HUDEP-2 (cell line): ENCODE data around the gene LRRC3.

Experiments
- DNase-seq, 76 experiments: peaks; one replicate each; lab custom pipeline; 2025; ENCODE audit not compliant: unreplicated experiment in 76 of 76; lab: John Stamatoyannopoulos, UW

The LRRC3 gene

DNA sequence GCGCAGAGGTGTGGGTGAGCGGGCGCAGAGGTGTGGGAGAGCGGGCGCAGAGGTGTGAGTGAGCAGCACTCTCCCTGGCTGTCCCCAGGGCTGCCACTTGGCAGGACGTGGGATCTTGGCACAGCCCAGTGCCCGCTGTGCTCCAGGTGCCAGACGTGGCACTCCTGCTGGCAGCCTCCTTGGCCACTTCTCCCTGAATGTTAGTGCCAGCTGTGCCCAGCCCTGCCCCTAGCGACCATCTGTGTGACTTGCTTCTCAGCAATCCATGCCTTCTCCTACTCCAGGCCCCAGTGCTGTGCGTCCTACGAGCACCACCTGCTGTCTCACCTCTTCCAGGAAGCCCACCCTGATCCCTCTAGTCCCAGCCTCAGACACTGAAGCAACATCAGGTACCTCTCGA, 54.2 kb downstream of the LRRC3 start:
- DNase-seq, result peak in 38 of 76 experiments; percentile 5 to 55 (median 25)

DNA sequence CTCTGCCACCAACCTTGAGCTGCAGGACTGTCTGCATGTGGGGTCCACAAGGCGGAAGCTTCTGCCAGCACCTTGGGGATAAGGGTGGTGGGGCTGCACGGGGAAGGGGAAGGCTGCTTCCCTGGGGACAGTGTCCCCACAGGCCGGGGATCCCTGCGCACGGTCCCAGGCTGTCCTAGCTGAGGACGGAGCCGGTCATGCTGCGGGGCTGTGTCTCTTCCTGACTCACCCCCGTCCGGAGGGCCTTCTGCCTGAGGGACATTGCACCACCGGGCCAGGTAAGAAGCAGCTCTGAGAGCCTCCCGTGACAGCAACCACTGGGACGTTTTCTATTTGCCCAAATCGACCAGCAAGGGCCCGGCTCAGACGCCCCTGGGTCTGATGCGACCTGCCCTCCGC, 54.8 kb downstream of the LRRC3 start:
- no peak for DNase-seq

DNA sequence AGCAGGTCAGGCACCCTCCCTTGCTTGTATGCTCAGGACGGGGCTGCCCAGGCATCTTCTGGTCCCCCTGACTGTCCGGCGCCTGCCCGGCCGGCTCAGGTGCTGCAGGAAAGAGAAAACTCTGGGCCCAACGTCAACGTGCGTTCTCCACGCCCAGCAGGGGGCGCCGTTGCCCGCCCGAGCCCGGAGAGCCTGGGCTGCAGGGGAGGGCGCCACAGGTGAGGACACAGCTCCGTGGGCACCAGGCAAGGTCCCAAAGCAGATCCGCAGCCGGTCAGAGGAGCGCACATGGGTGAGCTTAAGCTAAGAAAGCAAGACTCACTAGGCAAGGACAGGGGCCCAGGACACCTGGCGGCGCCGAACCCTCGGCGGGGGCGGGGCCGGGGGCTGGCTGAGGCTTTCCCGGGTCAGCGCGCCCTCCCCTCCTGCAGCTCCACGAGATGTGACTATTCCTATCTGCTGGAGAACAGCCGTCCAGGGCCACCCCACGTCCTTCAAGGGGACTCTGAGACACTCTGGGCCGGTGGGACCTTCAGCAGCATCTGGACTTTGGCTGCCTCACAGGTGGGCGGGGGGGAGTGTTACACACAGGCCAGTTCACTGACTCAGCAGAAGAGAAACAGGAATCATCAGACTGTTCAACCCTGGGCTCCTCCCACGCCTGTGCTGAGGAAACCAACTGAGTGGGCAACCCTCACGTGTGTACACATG, 55.4 kb downstream of the LRRC3 start:
- peak in 57 of 76 experiments; percentile 6 to 78 (median 44) for DNase-seq

DNA sequence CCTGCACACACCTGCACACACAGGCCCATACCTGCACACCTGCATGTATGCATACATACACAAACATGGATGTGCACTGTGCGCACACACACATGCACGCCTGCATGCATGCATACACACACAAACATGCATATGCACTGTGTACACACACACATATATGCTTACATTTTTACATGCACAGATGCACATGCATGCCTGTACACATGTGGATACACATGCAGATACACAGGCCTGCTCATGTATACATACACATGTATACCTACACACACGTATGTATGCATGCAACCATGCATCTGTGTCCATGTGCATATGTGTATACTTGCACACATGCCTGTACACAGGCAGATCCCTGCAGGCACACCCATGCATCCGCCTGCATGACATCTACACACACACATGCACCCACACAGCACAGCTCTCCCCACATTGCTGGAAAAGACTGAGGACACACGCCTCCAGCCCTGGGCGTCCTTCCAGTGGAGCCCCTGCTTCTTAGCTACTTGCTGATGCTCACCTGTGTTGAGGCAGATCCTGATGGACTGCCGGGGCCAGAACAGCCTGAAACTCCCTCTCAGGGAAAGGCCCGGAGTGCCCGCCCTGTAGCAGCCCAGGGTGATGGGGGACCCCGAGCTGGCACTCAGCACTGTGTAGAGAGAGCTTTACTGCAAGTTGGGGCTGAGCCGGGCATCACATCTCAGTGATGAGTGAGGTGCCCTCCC, 56.1 kb downstream of the LRRC3 start:
- no peak for DNase-seq
